ENCODE measurements around the gene CD226. TPM values are rescaled to one million over a fixed set of nuclear protein-coding genes. Genes with fewer than 3 reads are reported as not detected.

CD226 gene
- total RNA-seq, 4 donors from 2014 or later: 0.03 to 1.6 (median 0.22) TPM

GRCh38 chr18:69898241-69898861 lies 49.3 kb downstream of the CD226 start:
- intact Hi-C loops (cut with DNase I; ENCODE audit: low total_unique reads): no loop called here
- no peak overlapping the region for H3K27ac ChIP-seq
- in situ Hi-C loops (cut with MboI; ENCODE audit: low sequenced_read_pairs in 4 of 4): no loop called here

GRCh38 chr18:69897397-69898108 lies 50.1 kb downstream of the CD226 start:
- Histone ChIP-seq H3K4me3 (no peak overlapping the region), H3K9me3 (no peaks in the 10 kb centered on the region), H3K4me1 (no peaks in the 10 kb centered on the region), H3K36me3 (no peaks in the 10 kb centered on the region), H3K27ac (no peak overlapping the region), H3K27me3 (no peaks in the 10 kb centered on the region)
- TF ChIP-seq POLR2A (IDR thresholded peaks at IDR 0.05) (no peak), CTCF (IDR thresholded peaks at IDR 0.05 in 4 of 5, conservative IDR thresholded peaks at IDR 0.05 in 1 of 5) (no peak)
- ATAC-seq (no peak), DNase-seq (no peak)
- intact Hi-C loops (cut with DNase I; ENCODE audit: low total_unique reads): no loop called here
- in situ Hi-C loops (cut with MboI; ENCODE audit: low sequenced_read_pairs in 4 of 4): no loop called here

More at GRCh38 chr18:69898241-69898861, 49.3 kb downstream of the CD226 start:
- Histone ChIP-seq H3K27me3 (no peaks in the 10 kb centered on the region), H3K9me3 (no peaks in the 10 kb centered on the region), H3K4me3 (no peak overlapping the region), H3K36me3 (no peaks in the 10 kb centered on the region), H3K4me1 (no peaks in the 10 kb centered on the region)
- ATAC-seq (no peak), DNase-seq (no peak)
- TF ChIP-seq CTCF (IDR thresholded peaks at IDR 0.05 in 4 of 5, conservative IDR thresholded peaks at IDR 0.05 in 1 of 5) (no peak), POLR2A (IDR thresholded peaks at IDR 0.05) (no peak)

GRCh38 chr18:69895066-69896047 lies 52.3 kb downstream of the CD226 start:
- intact Hi-C loops (cut with DNase I; ENCODE audit: low total_unique reads) (no loop called here), in situ Hi-C loops (cut with MboI; ENCODE audit: low sequenced_read_pairs in 4 of 4) (no loop called here)
- ATAC-seq: no peak

GRCh38 chr18:69894467-69894866 lies 53.2 kb downstream of the CD226 start:
- Histone ChIP-seq H3K4me3 (no peak overlapping the region), H3K4me1 (no peaks in the 10 kb centered on the region), H3K9me3 (no peaks in the 10 kb centered on the region), H3K36me3 (no peaks in the 10 kb centered on the region), H3K27ac (no peak overlapping the region), H3K27me3 (no peaks in the 10 kb centered on the region)
- in situ Hi-C loops (cut with MboI; ENCODE audit: low sequenced_read_pairs in 4 of 4): no loop called here
- intact Hi-C loops (cut with DNase I; ENCODE audit: low total_unique reads): no loop called here
- ATAC-seq (no peak), DNase-seq (no peak)
- TF ChIP-seq CTCF (IDR thresholded peaks at IDR 0.05 in 4 of 5, conservative IDR thresholded peaks at IDR 0.05 in 1 of 5): no peak
- no peak for TF ChIP-seq POLR2A (IDR thresholded peaks at IDR 0.05)

More at GRCh38 chr18:69895066-69896047, 52.3 kb downstream of the CD226 start:
- H3K36me3 ChIP-seq: no peaks in the 10 kb centered on the region
- no peaks in the 10 kb centered on the region for H3K9me3 ChIP-seq
- no peak overlapping the region for H3K27ac ChIP-seq
- TF ChIP-seq POLR2A (IDR thresholded peaks at IDR 0.05): no peak
- no peak for TF ChIP-seq CTCF (IDR thresholded peaks at IDR 0.05 in 4 of 5, conservative IDR thresholded peaks at IDR 0.05 in 1 of 5)
- no peak for DNase-seq
- no peak overlapping the region for H3K4me3 ChIP-seq
- H3K4me1 ChIP-seq: no peaks in the 10 kb centered on the region
- H3K27me3 ChIP-seq: no peaks in the 10 kb centered on the region

All from gastrocnemius medialis (tissue), 4 donors.